IPS-18a (cell line): Measurements from ENCODE around the gene PTCD1.
"Not testable (repeated sequence)": the region's sequence is repeated elsewhere in the genome, so short reads cannot be mapped to it uniquely, and the experiment has no call there.

Source experiments
- H3K27ac ChIP-seq: one replicate; pipeline ENCODE4 v1.5.1; 2013; ENCODE audit warnings: low read length
- H3K27me3 ChIP-seq: one replicate; pipeline ENCODE4 v1.6.1; 2013; ENCODE audit warnings: mild to moderate bottlenecking, low read length; ENCODE audit not compliant: control insufficient read depth, insufficient read depth
- H3K36me3 ChIP-seq: one replicate; pipeline ENCODE4 v1.6.1; 2013; ENCODE audit warnings: low read depth, low read length; ENCODE audit not compliant: control insufficient read depth
- H3K4me1 ChIP-seq: one replicate; pipeline ENCODE4 v1.6.1; 2013; ENCODE audit warnings: low read depth, low read length; ENCODE audit not compliant: control insufficient read depth
- H3K4me3 ChIP-seq: one replicate; pipeline ENCODE4 v1.5.1; 2013; ENCODE audit warnings: low read length
- H3K9ac ChIP-seq: one replicate; pipeline ENCODE4 v1.6.1; 2013; ENCODE audit warnings: mild to moderate bottlenecking, low read length, moderate library complexity
- H3K9me3 ChIP-seq: one replicate; pipeline ENCODE4 v1.6.1; 2013; ENCODE audit warnings: low read depth, low read length; ENCODE audit not compliant: control insufficient read depth

The PTCD1 gene

DNA sequence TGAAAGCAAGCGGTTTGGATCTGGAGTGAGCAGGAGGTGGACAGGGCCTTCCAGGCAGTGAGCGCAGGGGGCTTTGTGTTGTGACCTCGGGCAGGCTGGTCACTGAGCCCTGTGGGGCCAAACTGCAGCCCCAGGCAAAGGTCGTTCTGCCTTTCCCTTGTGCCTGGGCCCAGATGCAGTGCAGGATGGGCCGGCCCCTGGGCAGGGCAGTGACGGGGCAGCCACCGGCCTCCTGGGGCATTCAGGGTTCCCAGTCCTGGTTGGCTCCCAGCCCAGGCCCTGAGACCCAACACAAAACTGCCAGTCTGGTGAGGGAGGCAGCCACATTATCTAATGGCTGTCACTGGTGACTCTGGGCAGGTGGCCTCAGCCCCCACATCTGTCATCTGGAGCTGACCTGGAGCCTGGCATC lies 56.9 kb downstream of the PTCD1 start:
- no peak overlapping the region for H3K4me3 ChIP-seq
- no peaks in the 10 kb centered on the region for H3K27me3 ChIP-seq
- no peaks in the 10 kb centered on the region for H3K9me3 ChIP-seq
- H3K36me3 ChIP-seq, result no peaks in the 10 kb centered on the region
- no peak overlapping the region for H3K9ac ChIP-seq
- H3K4me1 ChIP-seq, result no peaks in the 10 kb centered on the region
- H3K27ac ChIP-seq, result no peak overlapping the region

- H3K27ac ChIP-seq, result no peak overlapping the region
- no peaks in the 10 kb centered on the region for H3K36me3 ChIP-seq
- H3K4me3 ChIP-seq, result no peak overlapping the region
- H3K9ac ChIP-seq, result no peak overlapping the region
- no peaks in the 10 kb centered on the region for H3K27me3 ChIP-seq
- H3K4me1 ChIP-seq, result no peaks in the 10 kb centered on the region
- H3K9me3 ChIP-seq, result no peaks in the 10 kb centered on the region
Observed at GRCh38 chr7:99380823-99381663, 57.6 kb downstream of the PTCD1 start.

DNA sequence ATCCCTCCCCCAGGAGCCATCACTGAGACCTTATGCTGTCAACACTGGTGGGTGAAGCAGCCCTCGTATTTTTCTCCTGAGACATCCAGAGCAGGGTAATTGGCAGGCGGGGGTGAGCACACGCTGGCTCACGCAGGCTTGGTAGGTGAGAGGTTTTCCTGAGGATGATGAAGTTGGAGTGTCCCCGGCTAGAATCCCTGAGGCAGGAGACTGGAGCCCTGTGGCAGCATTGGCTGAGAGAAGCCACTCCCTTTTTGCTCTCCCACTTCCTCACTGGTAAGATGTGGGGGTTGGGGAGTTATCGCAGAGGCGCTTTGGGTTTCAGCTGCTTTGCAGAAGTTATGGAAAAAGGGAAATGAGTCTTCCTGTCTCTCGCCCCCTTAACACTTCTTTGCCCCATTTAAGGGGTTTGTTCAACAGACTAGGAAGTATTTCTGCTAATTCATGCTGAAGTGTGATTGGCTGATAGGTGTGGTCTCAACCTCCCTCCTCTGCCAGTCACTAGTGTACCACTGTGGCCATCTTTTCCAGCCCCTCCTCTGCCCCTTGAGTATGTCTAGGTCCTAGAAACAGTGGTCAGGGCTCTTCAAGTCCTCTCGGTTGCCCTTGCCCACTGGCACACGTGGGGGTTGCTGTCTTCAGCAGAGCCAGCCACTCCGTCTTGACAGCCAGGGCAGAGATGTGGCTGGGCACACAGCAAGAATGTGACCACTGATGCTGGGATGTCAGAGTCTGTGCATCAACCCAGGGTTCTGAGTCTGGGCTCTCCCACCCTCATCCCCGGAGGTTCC lies 58.4 kb downstream of the PTCD1 start:
- Histone ChIP-seq H3K36me3 (no peaks in the 10 kb centered on the region), H3K4me3 (no peak overlapping the region), H3K9me3 (no peaks in the 10 kb centered on the region), H3K27me3 (no peaks in the 10 kb centered on the region), H3K9ac (no peak overlapping the region), H3K27ac (no peak overlapping the region), H3K4me1 (no peaks in the 10 kb centered on the region)

GRCh38 chr7:99379693-99380031 lies 58.9 kb downstream of the PTCD1 start:
- H3K4me1 ChIP-seq, H3K9ac ChIP-seq, H3K27ac ChIP-seq, H3K4me3 ChIP-seq, H3K27me3 ChIP-seq, H3K9me3 ChIP-seq, H3K36me3 ChIP-seq: not testable (repeated sequence)

DNA sequence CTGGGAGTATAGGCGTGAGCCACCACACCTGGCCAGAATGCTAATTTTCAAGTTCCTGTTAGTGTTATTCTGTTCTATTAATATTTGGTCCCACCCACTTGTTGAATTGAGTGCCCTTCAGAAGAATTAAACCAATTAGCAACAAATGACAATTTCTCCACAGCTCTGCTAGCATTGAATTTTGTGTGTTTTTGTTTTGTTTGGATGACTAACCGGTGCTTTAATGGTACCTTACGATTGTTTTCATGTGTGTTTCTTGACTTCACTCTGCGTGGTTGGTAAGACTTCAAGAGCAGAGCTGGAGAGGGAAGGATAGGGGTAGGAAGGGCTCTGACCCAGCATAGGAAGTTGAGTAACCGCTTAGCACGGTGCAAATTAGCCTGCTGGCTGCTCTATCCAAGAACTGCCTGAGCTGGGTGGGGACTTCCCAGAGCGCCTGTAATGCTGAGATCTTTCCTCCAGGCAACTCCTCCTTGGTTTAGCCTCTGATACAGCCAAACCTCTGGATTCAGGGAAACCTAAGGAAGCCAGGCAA lies 59.5 kb downstream of the PTCD1 start:
- Histone ChIP-seq H3K9ac (no peak overlapping the region), H3K27me3 (no peaks in the 10 kb centered on the region), H3K4me1 (no peaks in the 10 kb centered on the region), H3K4me3 (no peak overlapping the region), H3K36me3 (no peaks in the 10 kb centered on the region), H3K27ac (no peak overlapping the region), H3K9me3 (no peaks in the 10 kb centered on the region)

- peak overlapping the region; percentile 75 for H3K4me3 ChIP-seq
- H3K27ac ChIP-seq, result no peak overlapping the region
- H3K9me3 ChIP-seq, result no peaks in the 10 kb centered on the region
- no peaks in the 10 kb centered on the region for H3K27me3 ChIP-seq
- H3K9ac ChIP-seq, result no peak overlapping the region
- no peaks in the 10 kb centered on the region for H3K36me3 ChIP-seq
- no peaks in the 10 kb centered on the region for H3K4me1 ChIP-seq
Observed at GRCh38 chr7:99375070-99375807, 63.4 kb downstream of the PTCD1 start.

- Histone ChIP-seq H3K36me3 (no peaks in the 10 kb centered on the region), H3K27ac (no peak within 1 kb of the TSS), H3K4me3 (peak within 1 kb of the TSS; percentile 75), H3K9ac (peak within 1 kb of the TSS; percentile 45), H3K27me3 (no peaks in the 10 kb centered on the region), H3K9me3 (no peaks in the 10 kb centered on the region), H3K4me1 (no peaks in the 10 kb centered on the region)
Observed at GRCh38 chr7:99374111-99375064, 64.2 kb downstream of the PTCD1 start, which contains the start of gene ARPC1B. Gene ARPC1B (plus strand): TSS chr7:99374730. CDS start chr7:99385715, 10,985 bp downstream.

- Histone ChIP-seq H3K9ac (peak overlapping the region; percentile 45), H3K4me3 (peak overlapping the region; percentile 75), H3K27ac (no peak overlapping the region), H3K9me3 (no peaks in the 10 kb centered on the region), H3K36me3 (no peaks in the 10 kb centered on the region), H3K4me1 (no peaks in the 10 kb centered on the region), H3K27me3 (no peaks in the 10 kb centered on the region)
Observed at GRCh38 chr7:99373091-99374066, 65.2 kb downstream of the PTCD1 start.

DNA sequence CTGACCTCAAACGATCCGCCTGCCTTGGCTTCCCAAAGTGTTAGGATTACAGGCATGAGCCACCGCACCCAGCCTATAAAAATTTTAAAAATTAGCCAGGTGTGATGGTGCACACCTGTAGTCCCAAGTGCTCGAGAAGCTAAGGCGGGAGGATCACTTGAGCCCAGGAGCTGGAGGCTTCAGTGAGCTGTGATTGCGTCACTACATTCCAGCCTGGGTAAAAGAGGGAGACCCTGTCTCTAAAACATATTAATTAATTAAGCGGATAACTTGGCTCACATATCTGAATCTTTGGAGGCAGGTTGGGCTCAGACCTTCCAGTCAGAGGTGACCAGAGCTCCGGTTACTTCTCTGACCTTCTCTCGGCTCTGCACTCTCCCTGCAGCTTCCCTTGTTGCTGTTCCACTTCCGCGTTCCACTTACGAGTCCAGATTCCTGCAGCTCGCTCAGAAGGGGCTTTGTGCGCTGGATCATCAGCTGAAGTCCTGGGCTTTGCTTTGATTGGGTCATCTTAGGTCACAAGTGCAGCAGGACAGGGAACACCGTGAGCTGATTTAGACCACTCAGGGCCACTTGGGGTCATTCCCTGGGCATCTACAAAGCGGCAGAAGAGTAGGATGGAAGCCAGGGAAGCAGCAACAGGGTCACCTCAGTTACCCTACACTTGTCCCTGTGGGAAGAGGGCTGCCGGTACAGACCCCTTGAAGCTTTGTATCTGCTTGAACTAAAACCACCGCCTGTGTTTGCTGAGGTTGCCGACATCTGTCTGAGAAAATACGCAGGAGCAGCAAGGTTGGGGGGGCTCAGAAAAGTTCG lies 66.1 kb downstream of the PTCD1 start:
- Histone ChIP-seq H3K36me3 (no peaks in the 10 kb centered on the region), H3K4me1 (no peaks in the 10 kb centered on the region), H3K9ac (no peak overlapping the region), H3K27ac (no peak overlapping the region), H3K9me3 (no peaks in the 10 kb centered on the region), H3K4me3 (no peak overlapping the region), H3K27me3 (no peaks in the 10 kb centered on the region)
